Peyer's patch (tissue), 4 donors: ENCODE measurements around the gene KCNQ2. TPM values are rescaled to one million over a fixed set of nuclear protein-coding genes. Genes with fewer than 3 reads are reported as not detected.

Experiments
- DNase-seq, 3 donors: peaks; one replicate each; pipeline ENCODE4 v3.0.0-alpha.2; 2017 to 2019
- H3K27ac ChIP-seq, 4 donors: fragments of 200-600 bp; sonication (generic); one replicate each; pipeline ENCODE4 v1.5.1; 2016 to 2019
- H3K27me3 ChIP-seq, 2 donors: fragments of 200-600 bp; sonication (generic); one replicate each; pipeline ENCODE4 v1.5.1; 2019
- H3K36me3 ChIP-seq, 3 donors: fragments of 200-600 bp; sonication (generic); one replicate each; pipeline ENCODE4 v1.5.1; 2016 to 2019
- H3K4me1 ChIP-seq, 4 donors: fragments of 200-600 bp; sonication (generic); one replicate each; pipeline ENCODE4 v1.5.1; 2016 to 2019
- H3K4me3 ChIP-seq, 4 donors: fragments of 200-600 bp; sonication (generic); 1 replicate in 3 of 4; 2 replicates in 1 of 4; pipeline ENCODE4 v1.5.1; 2016 to 2019; ENCODE audit warnings: mild to moderate bottlenecking in 1 of 4
- H3K9me3 ChIP-seq, 4 donors: fragments of 200-600 bp; sonication (generic); one replicate each; pipeline ENCODE4 v1.5.1; 2016 to 2019; ENCODE audit warnings: mild to moderate bottlenecking in 1 of 4
- CTCF ChIP-seq, 6 experiments: fragments of 450-650 bp in 4 of 6; fragments of 200-600 bp in 2 of 6; sonication (generic) in 1 of 6; IDR thresholded peaks; one replicate each; pipeline ENCODE4 v1.5.1; 2017 to 2019; ENCODE audit warnings: antibody characterized with exemption in 6 of 6, mild to moderate bottlenecking in 3 of 6, moderate library complexity in 1 of 6
- POLR2A ChIP-seq, 2 donors: fragments of 450-650 bp; IDR thresholded peaks; one replicate each; pipeline ENCODE4 v1.5.1; 2017; ENCODE audit warnings: antibody characterized with exemption in 2 of 2, mild to moderate bottlenecking in 2 of 2, moderate library complexity in 2 of 2
- total RNA-seq, 4 donors: library from RNA; depleted of rRNA; stranded (reverse); fragments of >200 nt; gene quantifications; one replicate each; pipeline ENCODE4 v1.1.0, GENCODE V29; 2016

KCNQ2 gene
- total RNA-seq, 4 donors from 2014 or later = not detected

GRCh38 chr20:63422653-63423052, 49.8 kb downstream of the KCNQ2 start:
- Histone ChIP-seq H3K36me3 (no peaks in the 10 kb centered on the region), H3K27ac (no peak overlapping the region), H3K27me3 (no peaks in the 10 kb centered on the region), H3K4me1 (no peaks in the 10 kb centered on the region), H3K4me3 (no peak overlapping the region), H3K9me3 (no peaks in the 10 kb centered on the region)
- TF ChIP-seq CTCF (IDR thresholded peaks at IDR 0.05) (no peak), POLR2A (IDR thresholded peaks at IDR 0.05) (no peak)
- DNase-seq = no peak

GRCh38 chr20:63421913-63422312, 50.5 kb downstream of the KCNQ2 start:
- no peaks in the 10 kb centered on the region for H3K36me3 ChIP-seq
- no peak for TF ChIP-seq POLR2A (IDR thresholded peaks at IDR 0.05)
- no peak for TF ChIP-seq CTCF (IDR thresholded peaks at IDR 0.05)
- no peaks in the 10 kb centered on the region for H3K9me3 ChIP-seq
- H3K27ac ChIP-seq = no peak overlapping the region
- no peak for DNase-seq
- no peaks in the 10 kb centered on the region for H3K27me3 ChIP-seq
- H3K4me1 ChIP-seq = no peaks in the 10 kb centered on the region
- no peak overlapping the region for H3K4me3 ChIP-seq

GRCh38 chr20:63421094-63421692, 51.3 kb downstream of the KCNQ2 start:
- Histone ChIP-seq H3K4me3 (no peak overlapping the region), H3K27ac (no peak overlapping the region), H3K27me3 (no peaks in the 10 kb centered on the region), H3K9me3 (no peaks in the 10 kb centered on the region), H3K4me1 (no peaks in the 10 kb centered on the region), H3K36me3 (no peaks in the 10 kb centered on the region)
- DNase-seq = no peak
- TF ChIP-seq POLR2A (IDR thresholded peaks at IDR 0.05) = no peak
- TF ChIP-seq CTCF (IDR thresholded peaks at IDR 0.05) = no peak

- no peak for TF ChIP-seq CTCF (IDR thresholded peaks at IDR 0.05)
- TF ChIP-seq POLR2A (IDR thresholded peaks at IDR 0.05) = no peak
- Histone ChIP-seq H3K4me1 (no peaks in the 10 kb centered on the region), H3K9me3 (no peaks in the 10 kb centered on the region), H3K27ac (no peak overlapping the region), H3K27me3 (no peaks in the 10 kb centered on the region), H3K36me3 (no peaks in the 10 kb centered on the region), H3K4me3 (no peak overlapping the region)
- DNase-seq = no peak
Measured at GRCh38 chr20:63420359-63421093, 51.9 kb downstream of the KCNQ2 start.

GRCh38 chr20:63419299-63419698, 53.2 kb downstream of the KCNQ2 start:
- H3K4me3 ChIP-seq = no peak overlapping the region
- H3K27me3 ChIP-seq = no peaks in the 10 kb centered on the region
- no peaks in the 10 kb centered on the region for H3K9me3 ChIP-seq
- H3K27ac ChIP-seq = no peak overlapping the region
- H3K36me3 ChIP-seq = no peaks in the 10 kb centered on the region
- no peaks in the 10 kb centered on the region for H3K4me1 ChIP-seq
- TF ChIP-seq POLR2A (IDR thresholded peaks at IDR 0.05) (no peak), CTCF (IDR thresholded peaks at IDR 0.05) (no peak)
- DNase-seq = no peak
